Activated CD8-positive, alpha-beta T cell treated with anti-CD3 and anti-CD28 coated beads for 36 hours (primary cell): ENCODE data around the gene CRAT. TPM values are rescaled to one million over a fixed set of nuclear protein-coding genes. Genes with fewer than 3 reads are reported as not detected.

Experiments
- ATAC-seq: fragments of 200-7000 bp; cut with Tn5 transposase; one replicate; pipeline ENCODE4 v1.10.0; 2021; ENCODE audit warnings: mild to moderate bottlenecking, moderate library complexity
- CTCF ChIA-PET: fragments of 350-600 bp; sonication (Branson Sonifier 250); formaldehyde crosslinking; loops from one replicate; lab custom pipeline; 2021; ENCODE audit warnings: antibody characterized with exemption; lab: Charles Lee
- POLR2A ChIA-PET: fragments of 350-600 bp; sonication (Branson Sonifier 250); formaldehyde crosslinking; loops from one replicate; lab custom pipeline; 2021; ENCODE audit warnings: antibody characterized with exemption; lab: Charles Lee
- DNase-seq: peaks from one replicate; pipeline ENCODE4 v3.0.0-alpha.2; 2020
- H3K27ac Mint-ChIP-seq: one replicate; pipeline ENCODE4 v1.8.0; 2021; ENCODE audit warnings: mild to moderate bottlenecking, mixed read lengths
- H3K27me3 Mint-ChIP-seq: one replicate; pipeline ENCODE4 v1.8.0; 2021; ENCODE audit warnings: mixed read lengths
- H3K36me3 Mint-ChIP-seq: one replicate; pipeline ENCODE4 v1.8.0; 2021; ENCODE audit warnings: low read depth, mixed read lengths
- H3K4me1 Mint-ChIP-seq: one replicate; pipeline ENCODE4 v1.8.0; 2021; ENCODE audit warnings: low read depth, mixed read lengths
- H3K4me3 Mint-ChIP-seq: one replicate; pipeline ENCODE4 v1.8.0; 2021; ENCODE audit warnings: mild to moderate bottlenecking, moderate library complexity, mixed read lengths
- H3K9me3 Mint-ChIP-seq: one replicate; pipeline ENCODE4 v1.8.0; 2021; ENCODE audit warnings: mixed read lengths
- CTCF ChIP-seq: fragments of 200-600 bp; IDR thresholded peaks from one replicate; pipeline ENCODE4 v1.8.0; 2022; ENCODE audit warnings: antibody characterized with exemption, mild to moderate bottlenecking
- intact Hi-C: fragments of 100-400 bp; cut with micrococcal nuclease; formaldehyde crosslinking; loops from one replicate; pipeline ENCODE4 v1.10.0; 2022
- total RNA-seq, 2 experiments: library from RNA; stranded (reverse); gene quantifications; one replicate each; pipeline ENCODE4 v1.2.3, GENCODE V29; 2021

CRAT gene
- total RNA-seq, 2 experiments from 2014 or later = 11.8 to 12.7 TPM

- peaks cover 25% of the 10 kb centered on the region for H3K4me1 Mint-ChIP-seq
- no peak for TF ChIP-seq CTCF
- H3K9me3 Mint-ChIP-seq = no peaks in the 10 kb centered on the region
- intact Hi-C loops = loop anchor here (5.0 kb wide), 1 partner anchor 476 kb away; no protein-coding TSS in a partner anchor
- DNase-seq = no peak
- ATAC-seq = no peak
- H3K4me3 Mint-ChIP-seq = no peak overlapping the region
- H3K27me3 Mint-ChIP-seq = no peaks in the 10 kb centered on the region
- ChIA-PET CTCF (interaction anchor here (0.6 to 5.3 kb wide), 5 partner anchors 37 to 488 kb away, joined by 3 to 65 read pairs (median 6); no protein-coding TSS in a partner anchor), POLR2A (interaction anchor here (2.0 kb wide), 1 partner anchor 15 kb away, joined by 5 read pairs; no protein-coding TSS in a partner anchor)
- H3K36me3 Mint-ChIP-seq = peaks cover 18% of the 10 kb centered on the region
- H3K27ac Mint-ChIP-seq = no peak overlapping the region
Observed at GRCh38 chr9:129136446-129137035, 25.9 kb upstream of the CRAT start.

GRCh38 chr9:129135476-129135875 lies 24.9 kb upstream of the CRAT start:
- no peak for ATAC-seq
- Mint-ChIP-seq H3K27me3 (no peaks in the 10 kb centered on the region), H3K36me3 (peaks cover 23% of the 10 kb centered on the region), H3K27ac (no peak overlapping the region), H3K4me1 (peaks cover 20% of the 10 kb centered on the region), H3K4me3 (no peak overlapping the region), H3K9me3 (no peaks in the 10 kb centered on the region)
- ChIA-PET POLR2A (no interaction called here), CTCF (interaction anchor here (1.2 to 2.3 kb wide), 3 partner anchors 7 to 489 kb away, joined by 4 to 14 read pairs (median 5); no protein-coding TSS in a partner anchor)
- TF ChIP-seq CTCF = no peak
- DNase-seq = no peak
- intact Hi-C loops = loop anchor here (5.0 kb wide), 1 partner anchor 477 kb away; no protein-coding TSS in a partner anchor

- Mint-ChIP-seq H3K27ac (no peak overlapping the region), H3K36me3 (peaks cover 19% of the 10 kb centered on the region), H3K9me3 (no peaks in the 10 kb centered on the region), H3K27me3 (no peaks in the 10 kb centered on the region), H3K4me1 (peaks cover 7% of the 10 kb centered on the region), H3K4me3 (no peak overlapping the region)
- CTCF ChIA-PET = interaction anchor here (1.1 to 3.9 kb wide), 7 partner anchors 8 to 596 kb away, joined by 3 to 116 read pairs (median 14); partner anchors contain the start of gene PTPA
- POLR2A ChIA-PET = no interaction called here
- intact Hi-C loops = no loop called here
- ATAC-seq (no peak), DNase-seq (no peak)
- no peak for TF ChIP-seq CTCF
Observed at GRCh38 chr9:129133082-129133481, 22.5 kb upstream of the CRAT start.

- ChIA-PET CTCF (interaction anchor here (0.6 to 3.9 kb wide), 66 partner anchors 9 to 659 kb away, joined by 3 to 116 read pairs (median 4); partner anchors contain the start of genes C9orf50, DOLPP1, MIGA2 and NTMT1), POLR2A (interaction anchor here (0.7 to 1.3 kb wide), 3 partner anchors 18 to 489 kb away, joined by 3 to 4 read pairs (median 3); no protein-coding TSS in a partner anchor)
- no peak overlapping the region for H3K4me3 Mint-ChIP-seq
- H3K27ac Mint-ChIP-seq = no peak overlapping the region
- ATAC-seq (peak; percentile 100), DNase-seq (peak; percentile 89)
- TF ChIP-seq CTCF = peak; percentile 98
- peaks cover 13% of the 10 kb centered on the region for H3K36me3 Mint-ChIP-seq
- H3K9me3 Mint-ChIP-seq = no peaks in the 10 kb centered on the region
- no peaks in the 10 kb centered on the region for H3K27me3 Mint-ChIP-seq
- intact Hi-C loops = no loop called here
- peaks cover 7% of the 10 kb centered on the region for H3K4me1 Mint-ChIP-seq
Observed at GRCh38 chr9:129131300-129132145, 20.9 kb upstream of the CRAT start.
